GM12874 (cell line): Measurements from ENCODE around the gene CRHR1.

Source experiments
- TF ChIP-seq, protein P1 (sequence below): IDR thresholded peaks from 2 replicates; pipeline ENCODE4 v1.5.1; 2011; ENCODE audit warnings: low read depth, mild to moderate bottlenecking, control low read depth, low read length, moderate library complexity; ENCODE audit not compliant: insufficient read depth

Gene CRHR1

DNA sequence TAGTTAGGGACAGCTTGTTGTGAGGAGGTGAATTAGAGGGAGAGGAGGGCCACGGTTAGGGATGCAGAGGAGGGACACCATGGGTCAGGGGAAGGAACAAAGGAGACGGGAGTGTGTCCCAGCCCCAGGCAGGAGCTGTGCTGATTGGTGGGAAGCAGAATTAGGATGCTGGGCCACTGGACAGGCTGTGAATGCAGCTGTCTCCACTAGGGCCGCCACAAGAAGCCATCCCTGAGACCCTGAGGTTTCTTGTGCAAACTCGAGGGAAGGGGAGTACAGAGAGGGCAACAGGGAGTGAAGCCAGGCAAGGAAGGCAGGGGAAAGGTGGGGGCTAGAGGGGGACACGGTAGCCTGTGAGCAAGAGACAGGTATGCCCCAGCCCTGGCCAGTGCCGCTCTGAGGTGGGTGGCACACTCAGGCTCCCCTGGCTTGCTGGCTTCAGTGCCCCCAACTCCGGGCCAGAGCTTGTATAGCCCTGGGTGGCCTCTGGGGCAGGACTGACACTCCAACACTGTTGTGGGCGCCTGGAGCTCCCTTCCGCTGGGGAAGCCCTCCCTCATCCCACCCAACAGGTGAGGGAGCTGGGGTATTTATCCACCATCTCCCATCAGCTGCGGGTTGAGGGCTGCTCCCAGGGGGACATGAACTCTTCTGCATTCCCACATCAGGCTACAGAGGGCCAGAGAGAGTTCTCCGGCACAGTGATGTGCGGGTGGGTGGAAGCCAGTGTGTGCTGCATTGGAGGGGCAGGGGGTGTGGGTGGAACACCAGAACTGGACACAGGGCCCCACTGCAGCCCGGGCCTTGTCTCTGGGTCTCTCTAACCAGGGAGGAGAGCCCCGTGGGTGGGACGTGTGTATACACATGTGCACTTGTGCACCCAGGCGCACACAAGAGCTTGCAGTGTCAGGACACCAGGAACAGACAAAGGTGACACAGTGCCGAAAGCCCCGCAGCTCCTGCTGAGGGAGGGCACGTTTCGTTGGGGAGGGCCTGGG is 52.2 kb downstream of the CRHR1 start:
- TF ChIP-seq, protein P1, sequence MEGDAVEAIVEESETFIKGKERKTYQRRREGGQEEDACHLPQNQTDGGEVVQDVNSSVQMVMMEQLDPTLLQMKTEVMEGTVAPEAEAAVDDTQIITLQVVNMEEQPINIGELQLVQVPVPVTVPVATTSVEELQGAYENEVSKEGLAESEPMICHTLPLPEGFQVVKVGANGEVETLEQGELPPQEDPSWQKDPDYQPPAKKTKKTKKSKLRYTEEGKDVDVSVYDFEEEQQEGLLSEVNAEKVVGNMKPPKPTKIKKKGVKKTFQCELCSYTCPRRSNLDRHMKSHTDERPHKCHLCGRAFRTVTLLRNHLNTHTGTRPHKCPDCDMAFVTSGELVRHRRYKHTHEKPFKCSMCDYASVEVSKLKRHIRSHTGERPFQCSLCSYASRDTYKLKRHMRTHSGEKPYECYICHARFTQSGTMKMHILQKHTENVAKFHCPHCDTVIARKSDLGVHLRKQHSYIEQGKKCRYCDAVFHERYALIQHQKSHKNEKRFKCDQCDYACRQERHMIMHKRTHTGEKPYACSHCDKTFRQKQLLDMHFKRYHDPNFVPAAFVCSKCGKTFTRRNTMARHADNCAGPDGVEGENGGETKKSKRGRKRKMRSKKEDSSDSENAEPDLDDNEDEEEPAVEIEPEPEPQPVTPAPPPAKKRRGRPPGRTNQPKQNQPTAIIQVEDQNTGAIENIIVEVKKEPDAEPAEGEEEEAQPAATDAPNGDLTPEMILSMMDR = no peak

DNA sequence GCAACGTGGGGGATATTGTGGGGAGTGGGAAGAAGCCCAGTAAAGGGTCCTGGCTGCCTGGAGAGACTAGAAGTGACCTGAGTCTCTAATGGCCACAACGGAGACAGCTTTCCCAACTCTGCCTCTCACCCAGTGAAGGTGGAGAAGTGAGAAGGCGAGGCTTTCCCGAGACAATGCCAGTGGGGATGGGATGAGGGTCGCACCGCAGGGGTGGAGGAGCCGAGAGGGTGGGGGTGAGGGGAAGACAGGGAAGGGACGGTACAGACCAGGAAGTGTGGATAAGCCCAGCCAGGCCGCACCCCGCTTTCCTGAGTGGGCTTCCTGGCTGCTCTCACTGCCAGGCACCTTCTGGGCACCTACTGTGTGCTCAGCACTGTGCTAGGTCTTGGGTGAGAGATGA is 53.1 kb downstream of the CRHR1 start:
- TF ChIP-seq, protein P1 = no peak

DNA sequence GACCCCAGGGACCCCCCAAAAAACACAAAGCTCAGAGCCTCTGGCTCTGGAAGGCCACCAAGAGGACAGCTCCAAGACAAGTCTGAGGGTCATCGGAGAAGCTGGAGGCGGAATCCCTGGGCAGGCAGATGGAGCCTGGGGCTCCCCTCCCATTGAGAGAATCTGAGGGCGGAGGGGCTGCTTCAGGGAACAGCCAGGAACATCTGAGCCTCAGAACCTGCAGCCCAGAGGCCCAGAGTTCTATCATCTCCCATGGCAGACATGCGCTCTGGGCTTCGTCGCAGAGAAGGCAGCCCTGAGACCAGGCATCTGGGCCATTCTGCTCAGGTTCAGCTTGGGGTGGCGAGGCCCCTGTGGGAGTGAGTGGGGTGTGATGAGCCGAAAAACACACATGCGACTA is 53.5 kb downstream of the CRHR1 start:
- TF ChIP-seq, protein P1 = no peak

DNA sequence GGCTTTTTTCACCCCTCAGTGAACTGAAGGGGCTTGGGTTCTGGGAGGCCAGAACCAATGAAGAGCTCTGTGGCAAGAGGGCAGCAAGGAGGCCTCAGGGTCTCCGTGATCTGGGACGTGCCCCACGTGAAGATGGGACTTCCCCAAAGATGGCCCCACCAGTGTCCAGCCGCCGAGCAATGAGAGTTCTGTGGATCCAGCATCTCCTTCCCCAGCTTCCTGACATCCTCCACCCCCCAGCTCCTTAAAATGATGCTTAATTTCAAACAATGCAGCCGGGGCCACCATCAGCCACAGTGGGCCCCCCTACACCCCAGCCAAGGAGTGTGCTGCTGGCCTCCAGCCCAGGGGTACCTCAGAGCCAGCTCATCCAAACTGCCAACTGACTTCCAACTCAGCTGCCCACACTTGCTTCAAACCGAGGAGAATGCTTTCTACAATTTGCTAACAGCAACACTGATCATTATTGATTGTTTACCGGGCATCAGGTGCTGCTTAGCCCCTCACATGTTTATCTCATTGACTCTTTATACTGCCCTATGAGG is 54.7 kb downstream of the CRHR1 start:
- TF ChIP-seq, protein P1 = no peak

DNA sequence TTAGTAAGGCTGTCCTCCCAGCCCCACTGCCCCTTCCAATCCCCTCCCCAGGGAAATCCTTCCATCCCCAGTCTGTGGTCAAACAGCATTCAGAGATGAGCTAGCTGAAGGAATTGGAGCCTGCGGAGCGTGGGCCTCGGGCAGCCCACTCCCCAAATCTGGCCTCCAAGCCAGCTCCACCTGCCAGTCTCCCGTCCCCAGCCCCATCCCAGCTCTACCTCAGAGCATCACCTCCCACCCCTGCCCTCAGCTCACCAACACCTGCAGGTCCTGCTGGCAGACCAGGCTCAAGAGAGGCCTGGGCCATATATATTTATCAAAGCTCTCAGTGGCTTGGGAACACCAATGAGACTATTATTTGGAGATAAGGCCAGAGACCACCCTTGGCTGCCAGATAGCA is 55.3 kb downstream of the CRHR1 start:
- TF ChIP-seq, protein P1 = no peak

DNA sequence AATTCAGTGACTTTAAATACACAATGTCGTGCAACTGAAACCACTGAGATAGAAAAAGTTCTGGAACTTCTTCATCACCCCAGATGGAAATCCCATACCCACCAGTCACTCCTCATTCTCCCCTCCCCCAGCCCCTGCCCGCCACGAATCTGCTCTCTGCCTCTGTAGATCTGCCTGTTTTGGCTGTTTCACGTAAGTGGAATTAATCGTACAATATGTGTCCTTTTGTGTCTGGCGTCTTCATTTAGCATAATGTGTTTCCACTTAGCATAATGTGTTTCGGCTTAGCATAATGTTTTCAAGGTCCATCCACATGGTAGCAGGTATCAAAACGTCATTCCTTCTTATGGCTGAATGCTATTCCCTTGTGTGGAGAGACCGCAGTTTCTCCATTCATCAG is 57.1 kb downstream of the CRHR1 start:
- TF ChIP-seq, protein P1 = no peak

DNA sequence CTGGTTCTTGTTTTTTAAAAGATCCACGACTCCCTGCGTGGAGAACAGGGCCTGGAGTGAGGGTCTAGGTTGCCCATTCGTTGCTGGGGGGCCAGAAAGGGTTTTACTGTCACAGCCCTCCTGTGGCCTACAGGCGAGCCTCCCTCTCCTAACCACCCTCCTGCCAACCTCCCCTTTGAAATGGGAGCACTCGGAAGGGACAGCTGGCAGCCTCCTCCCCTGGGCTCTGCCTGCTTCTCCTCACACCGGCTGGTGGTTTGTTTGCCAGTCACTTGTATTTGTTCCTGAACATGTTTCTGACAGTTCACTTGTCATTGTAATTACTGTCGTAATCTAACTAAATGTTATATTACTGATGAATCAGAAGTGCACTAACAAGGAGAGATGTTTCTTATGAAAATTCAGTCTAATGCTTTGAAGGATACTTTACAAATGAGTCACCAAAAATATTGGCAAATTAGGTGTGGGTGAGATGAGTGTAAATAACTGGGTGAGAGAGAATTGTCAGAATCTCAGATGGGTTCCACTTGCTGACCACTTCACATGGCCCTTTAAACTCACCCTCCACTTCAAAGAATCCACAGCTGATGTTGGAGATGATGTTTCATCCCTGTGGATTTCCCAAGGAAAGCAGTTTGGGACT is 57.9 kb downstream of the CRHR1 start:
- TF ChIP-seq, protein P1 = no peak
